ENCODE results near the gene RTTN.

- TF ChIP-seq CTCF (IDR thresholded peaks at IDR 0.05; ENCODE audit: borderline replicate concordance, extremely low read depth, low read length, poor library complexity, severe bottlenecking) (no peak), EZH2 (IDR thresholded peaks at IDR 0.05; ENCODE audit: borderline replicate concordance, low read depth, low read length, severe bottlenecking) (no peak)
These were observed 28.9 kb downstream of the RTTN start for GRCh38 chr18:70176537-70176936.
